GM12878 (cell line): Measurements from ENCODE around the gene HECTD3. TPM values are rescaled to one million over a fixed set of nuclear protein-coding genes. Genes with fewer than 3 reads are reported as not detected.

Experiments
- ATAC-seq: fragments of 200-7000 bp; cut with Tn5 transposase; 3 replicates; pipeline ENCODE4 v1.9.1; 2020; ENCODE audit warnings: mild to moderate bottlenecking, moderate library complexity
- BruUV-seq: library from RNA; stranded (reverse); fragments of 400-500 nt; replicated peaks from 2 replicates; lab custom pipeline; 2021; lab: Mats Ljungman, UMichigan
- CTCF ChIA-PET: fragments of 300-600 bp; sonication (Branson Sonifier 250); formaldehyde crosslinking; extraction: SDS; loops from one replicate; lab custom pipeline; 2021; ENCODE audit warnings: inconsistent platforms; lab: Yijun Ruan, JAX
- POLR2A ChIA-PET: fragments of 350-600 bp; formaldehyde crosslinking; extraction: SDS; loops from one replicate; lab custom pipeline; 2021; ENCODE audit warnings: inconsistent platforms; lab: Charles Lee
- RAD21 ChIA-PET: fragments of 300-600 bp; sonication (Branson Sonifier 250); formaldehyde crosslinking; loops from one replicate; lab custom pipeline; 2023; ENCODE audit warnings: antibody characterized with exemption; ENCODE audit not compliant: unreplicated experiment; lab: Charles Lee
- SMC1A ChIA-PET: fragments of 300-600 bp; sonication (Branson Sonifier 250); formaldehyde crosslinking; loops from one replicate; lab custom pipeline; 2023; ENCODE audit not compliant: unreplicated experiment, uncharacterized antibody; lab: Charles Lee
- DNase-seq: peaks from one replicate; pipeline ENCODE4 v3.0.0-alpha.2; 2011; ENCODE audit warnings: low read depth, low spot score
- FAIRE-seq: peaks from 3 replicates; lab custom pipeline; 2011; peaks lifted over from hg19 to GRCh38; lab: Jason Lieb, UNC
- H2AFZ ChIP-seq: 2 replicates; pipeline ENCODE4 v1.6.0; 2011; ENCODE audit warnings: low read depth, low read length, control low read depth; ENCODE audit not compliant: control insufficient read depth
- H3K27ac ChIP-seq: 2 replicates; pipeline ENCODE4 v1.5.1; 2011; ENCODE audit warnings: control low read depth; ENCODE audit not compliant: control insufficient read depth, insufficient read depth
- H3K27me3 ChIP-seq, 2 experiments: replicated peaks in 1 of 2; 2 replicates each; pipeline versions ENCODE4 v1.6.0 to v1.6.1; 2011; ENCODE audit warnings: low read length in 1 of 2; ENCODE audit not compliant: control insufficient read depth in 2 of 2, insufficient read depth in 2 of 2
- H3K36me3 ChIP-seq, 2 experiments: 2 replicates each; pipeline ENCODE4 v1.5.1; 2011; ENCODE audit warnings: low read length in 1 of 2; ENCODE audit not compliant: control insufficient read depth in 2 of 2, insufficient read depth in 2 of 2
- H3K4me1 ChIP-seq: 2 replicates; pipeline ENCODE4 v1.6.1; 2011; ENCODE audit warnings: mild to moderate bottlenecking, low read length, moderate library complexity, mixed read lengths; ENCODE audit not compliant: control insufficient read depth, insufficient read depth
- H3K4me2 ChIP-seq: 2 replicates; pipeline ENCODE4 v1.6.0; 2011; ENCODE audit warnings: control low read depth; ENCODE audit not compliant: control insufficient read depth, insufficient read depth
- H3K4me3 ChIP-seq: fragments of 200-600 bp; sonication (generic); 2 replicates; pipeline ENCODE4 v1.5.1; 2016
- H3K79me2 ChIP-seq: 2 replicates; pipeline ENCODE4 v1.6.0; 2011; ENCODE audit warnings: low read length; ENCODE audit not compliant: control insufficient read depth, insufficient read depth
- H3K9ac ChIP-seq: 2 replicates; pipeline ENCODE4 v1.8.0; 2011; ENCODE audit warnings: low read length, control low read depth, mixed read lengths; ENCODE audit not compliant: control insufficient read depth, insufficient read depth
- H3K9me3 ChIP-seq: replicated peaks from 3 replicates; pipeline ENCODE4 v1.5.1; 2011; ENCODE audit warnings: mild to moderate bottlenecking, low read length; ENCODE audit not compliant: control insufficient read depth, insufficient read depth
- H4K20me1 ChIP-seq: 2 replicates; pipeline ENCODE4 v1.6.0; 2011; ENCODE audit not compliant: control insufficient read depth, insufficient read depth
- EED ChIP-seq: sonication (generic); IDR thresholded peaks from 2 replicates; pipeline ENCODE4 v1.6.1; 2016; ENCODE audit warnings: antibody characterized with exemption, low read depth
- MYC ChIP-seq: IDR thresholded peaks from 2 replicates; pipeline ENCODE4 v1.6.1; 2011; ENCODE audit warnings: mild to moderate bottlenecking, low read length, moderate library complexity, inconsistent platforms; ENCODE audit not compliant: insufficient read depth, insufficient replicate concordance, insufficient read length, severe bottlenecking
- PAX8 ChIP-seq: fragments of 450-650 bp; IDR thresholded peaks from 2 replicates; pipeline ENCODE4 v1.6.1; 2017; ENCODE audit warnings: mild to moderate bottlenecking, moderate library complexity
- PML ChIP-seq: IDR thresholded peaks from 2 replicates; pipeline ENCODE4 v1.6.1; 2012; ENCODE audit warnings: low read length, inconsistent platforms
- SPI1 ChIP-seq: IDR thresholded peaks from 2 replicates; pipeline ENCODE4 v1.6.1; 2011; ENCODE audit warnings: low read depth, mild to moderate bottlenecking, low read length, moderate library complexity, borderline replicate concordance; ENCODE audit not compliant: insufficient read depth
- ZNF217 ChIP-seq: fragments of 450-650 bp; IDR thresholded peaks from 2 replicates; pipeline ENCODE4 v1.6.1; 2017; ENCODE audit warnings: antibody characterized with exemption, mild to moderate bottlenecking
- WGBS: methylation state at CpG from one replicate; pipeline ENCODE4 v1.1.6; 2016; ENCODE audit warnings: low lambda C conversion rate; ENCODE audit not compliant: insufficient replicate concordance, insufficient coverage; ENCODE audit errors: missing lambda C conversion rate; 5-methylcytosine and 5-hydroxymethylcytosine counted together
- in situ Hi-C: fragments of 300-500 bp; cut with MboI; formaldehyde crosslinking; loops from 9 replicates; pipeline ENCODE4 v1.14.3; 2018; ENCODE audit warnings: mixed read lengths
- intact Hi-C: fragments of 100-400 bp; cut with micrococcal nuclease; formaldehyde crosslinking; loops from one replicate; pipeline ENCODE4 v1.14.2; 2022; ENCODE audit not compliant: unreplicated experiment
- polyA plus RNA-seq, 11 experiments: library from polyadenylated mRNA; depleted of rRNA in 4 of 11; unstranded in 6 of 11; stranded (reverse) in 5 of 11; fragments of >200 nt; fragmentation: Nextera tagmentation in 4 of 11; fragmentation: Illumina TruSeq in 1 of 11; extraction: Ambion mirVana in 4 of 11; extraction: Trizol in 1 of 11; gene quantifications; 1 replicate in 1 of 11; 2 replicates in 10 of 11; pipeline versions ENCODE4 v1.2.1 to v1.2.3, GENCODE V29; 2011 to 2016; ENCODE audit warnings: inconsistent platforms in 2 of 11, missing spikeins in 2 of 11, low read depth in 1 of 11
- total RNA-seq, 4 experiments: library from RNA; depleted of rRNA in 3 of 4; stranded (reverse); fragments of >200 nt in 3 of 4; fragmentation: Illumina TruSeq in 1 of 4; extraction: Trizol in 1 of 4; gene quantifications; 2 replicates each; pipeline versions ENCODE4 v1.2.1 to v1.2.3, GENCODE V29; 2013 to 2021

The HECTD3 gene
- total and polyA plus RNA-seq, 10 of the 15 experiments (the other 5 are each of a cell fraction or from before 2014, with no cell fraction given), result 3.4 to 30.4 (median 22.6) TPM

DNA sequence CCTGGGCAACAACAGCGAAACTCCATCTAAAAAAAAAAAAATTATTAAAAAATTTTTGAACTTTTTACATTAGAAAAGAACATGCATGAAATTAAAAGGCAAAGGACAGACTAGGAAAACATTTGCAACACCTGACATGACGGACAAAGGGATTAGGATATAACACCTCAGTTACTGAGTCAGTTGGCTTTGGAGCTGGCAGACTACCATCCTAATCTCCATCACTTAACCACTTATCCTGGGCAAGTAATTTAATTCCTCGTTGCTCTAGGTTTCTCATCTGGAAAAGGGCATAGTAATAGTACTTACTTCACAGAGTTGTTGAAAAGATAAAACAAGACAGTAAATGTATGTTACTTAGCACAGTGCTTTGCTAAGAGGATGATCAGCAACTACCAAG is 11.9 kb downstream of the HECTD3 start:
- intact Hi-C loops (no loop called here), in situ Hi-C loops (no loop called here)
- no peaks in the 10 kb centered on the region for H3K4me1 ChIP-seq
- no peaks in the 10 kb centered on the region for H3K27me3 ChIP-seq
- no peak overlapping the region for H3K4me2 ChIP-seq
- WGBS, result 67% methylated on average over 3 of the region's 3 CpGs
- RAD21 ChIA-PET, result interaction anchor here (0.6 kb wide), 1 partner anchor 163 kb away, joined by 3 read pairs; no protein-coding TSS in a partner anchor
- SMC1A ChIA-PET, result interaction anchor here (1.3 kb wide), 1 partner anchor 38 kb away, joined by 4 read pairs; no protein-coding TSS in a partner anchor
- CTCF ChIA-PET, result interaction anchor here (0.6 to 1.8 kb wide), 3 partner anchors 10 to 106 kb away, joined by 3 to 7 read pairs (median 4); no protein-coding TSS in a partner anchor
- H3K36me3 ChIP-seq, result peaks cover 0 to 11% of the 10 kb centered on the region in 2 experiments; a peak in 3 of 4 replicates
- H3K79me2 ChIP-seq, result no peaks in the 10 kb centered on the region
- no peak overlapping the region for H2AFZ ChIP-seq
- DNase-seq, result no peak
- no peak overlapping the region for H3K4me3 ChIP-seq
- H3K9me3 ChIP-seq, result no peaks in the 10 kb centered on the region
- no TSS peak for BruUV-seq
- TF ChIP-seq EED (no peak), SPI1 (no peak), ZNF217 (no peak), PML (no peak), MYC (no peak), PAX8 (no peak)
- FAIRE-seq, result no peak
- H4K20me1 ChIP-seq, result no peaks in the 10 kb centered on the region
- no peak for ATAC-seq
- no peak overlapping the region for H3K9ac ChIP-seq
- no peak overlapping the region for H3K27ac ChIP-seq
- POLR2A ChIA-PET, result interaction anchor here (0.5 to 1.4 kb wide), 5 partner anchors 13 to 340 kb away, joined by 3 to 4 read pairs (median 3); partner anchors contain the start of genes TOE1 and UROD
